Stimulated activated CD4-positive, alpha-beta T cell treated with anti-CD3 and anti-CD28 coated beads, Interleukin-12 subunit alpha, Interleukin-12 subunit beta, amount 100 ng/mL, for 24 hours (primary cell): Measurements from ENCODE around the gene ZNF644.
"Not testable (repeated sequence)": the region's sequence is repeated elsewhere in the genome, so short reads cannot be mapped to it uniquely, and the experiment has no call there.

ENCODE experiments used
- DNase-seq, 2 experiments: peaks; one replicate each; pipeline ENCODE4 v3.0.0-alpha.2; 2020; ENCODE audit warnings: low read depth in 2 of 2

Gene ZNF644

DNA sequence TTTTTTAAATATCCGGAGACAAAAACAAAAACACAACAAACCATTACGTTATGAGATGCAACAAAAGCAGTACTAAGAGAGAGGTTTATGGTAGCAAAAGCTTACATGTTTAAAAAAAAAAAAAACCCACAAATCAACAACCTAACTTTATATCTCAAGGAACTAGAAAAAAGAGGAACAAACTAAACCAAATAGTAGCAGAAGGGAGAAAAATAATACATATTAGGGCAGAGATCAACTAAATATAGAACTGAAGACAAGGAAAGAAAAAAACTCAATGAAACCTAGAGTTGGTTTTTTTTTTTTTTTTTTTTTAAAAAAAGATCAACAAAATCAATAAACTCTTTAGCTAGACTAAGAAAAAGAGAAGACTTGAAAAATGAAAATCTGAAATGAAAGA lies 34.9 kb downstream of the ZNF644 start:
- no peak for DNase-seq

DNA sequence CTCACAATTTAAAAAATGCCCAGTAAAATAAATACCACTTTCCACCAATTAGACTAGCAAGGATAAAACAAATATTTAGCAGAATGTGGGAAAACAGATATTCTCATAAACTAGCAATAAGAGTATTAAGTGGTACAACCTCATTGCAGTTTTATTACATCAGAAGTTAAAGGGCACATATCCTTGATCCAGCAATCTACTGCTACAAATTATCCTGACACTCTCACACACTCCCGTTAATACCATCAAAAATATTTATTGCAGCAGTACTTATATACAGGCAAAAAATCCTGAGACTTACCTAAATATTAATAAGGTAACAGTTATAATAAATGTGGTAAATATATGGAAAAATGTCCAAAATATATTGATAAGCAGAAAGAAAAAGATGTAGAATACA lies 44.3 kb downstream of the ZNF644 start:
- no peak for DNase-seq

DNA sequence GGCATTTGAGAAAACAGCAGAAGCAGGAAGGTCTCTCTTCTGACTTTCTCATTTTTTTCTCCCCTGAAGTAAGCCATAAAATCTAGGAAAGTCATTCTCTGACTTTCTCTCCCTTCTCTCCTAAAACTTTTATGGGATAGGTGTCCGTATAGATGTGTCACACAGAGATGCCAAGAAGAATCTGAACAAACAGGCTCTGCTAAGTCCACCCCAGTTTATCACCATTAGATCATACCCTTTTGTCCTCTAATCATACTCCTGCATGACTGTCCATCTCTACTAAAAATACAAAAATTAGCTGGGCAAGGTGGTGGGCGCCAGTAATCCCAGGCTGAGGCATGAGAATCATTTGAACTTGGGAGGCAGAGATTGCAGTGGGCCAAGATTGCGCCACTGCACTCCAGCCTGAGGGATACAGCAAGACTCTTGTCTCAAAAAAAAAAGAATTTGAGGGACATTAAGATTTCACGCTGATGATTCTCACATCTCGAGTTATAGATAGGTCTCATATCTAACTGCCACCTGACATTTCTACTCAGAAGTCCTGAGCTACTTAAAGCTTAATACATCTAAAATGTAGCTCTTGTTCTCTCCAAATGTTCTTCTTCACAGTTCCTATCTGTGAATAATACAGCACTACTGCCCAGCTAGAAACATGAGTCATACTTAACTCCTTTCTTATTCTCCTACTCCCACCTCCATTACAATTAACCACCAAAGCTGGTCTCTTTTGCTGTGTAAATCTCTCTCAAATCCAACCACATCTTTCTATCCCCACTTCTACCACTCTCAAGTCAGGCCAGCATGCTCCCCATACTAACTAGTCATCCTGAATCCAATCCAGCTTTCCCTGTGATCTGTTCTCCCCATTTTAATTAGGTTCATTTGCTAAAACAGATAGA lies 47.7 kb downstream of the ZNF644 start:
- DNase-seq: no peak

DNA sequence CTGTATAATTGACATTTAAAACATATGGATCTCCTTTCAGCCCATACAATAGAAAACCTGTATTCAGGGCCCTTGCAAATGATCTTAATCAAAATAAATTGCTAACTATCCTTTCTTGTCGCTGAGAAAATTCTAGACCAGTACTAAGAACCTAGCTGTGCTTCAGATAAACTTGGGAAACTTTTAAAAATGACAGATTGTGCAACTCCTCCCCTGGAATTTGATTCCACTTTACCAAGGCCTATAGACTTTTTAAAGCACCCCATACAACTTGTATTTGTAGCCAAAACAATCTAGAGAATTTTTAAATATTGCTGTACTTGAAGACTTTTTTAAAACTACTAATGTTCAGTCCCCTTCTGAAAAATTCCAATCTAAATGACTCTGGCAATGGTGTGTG lies 51.6 kb downstream of the ZNF644 start:
- no peak for DNase-seq

DNA sequence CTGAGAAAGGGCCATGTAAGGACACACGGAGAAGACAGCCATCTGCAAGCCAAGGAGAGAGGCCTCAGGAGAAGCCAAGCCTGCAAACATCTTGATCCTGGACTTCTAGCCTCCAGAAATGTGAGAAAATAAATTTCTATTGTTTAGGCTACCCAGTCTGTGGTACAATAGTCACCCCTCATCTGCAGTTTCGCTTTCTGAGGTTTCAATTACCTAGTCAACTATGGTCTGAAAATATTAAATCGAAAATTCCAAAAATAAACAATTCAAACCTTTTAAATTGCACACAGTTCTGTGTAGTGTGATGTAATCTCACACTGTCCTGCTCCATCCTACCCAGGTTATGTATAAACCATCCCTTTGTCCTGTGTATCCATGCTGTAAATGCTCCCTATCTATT lies 52.6 kb downstream of the ZNF644 start:
- no peak for DNase-seq

DNA sequence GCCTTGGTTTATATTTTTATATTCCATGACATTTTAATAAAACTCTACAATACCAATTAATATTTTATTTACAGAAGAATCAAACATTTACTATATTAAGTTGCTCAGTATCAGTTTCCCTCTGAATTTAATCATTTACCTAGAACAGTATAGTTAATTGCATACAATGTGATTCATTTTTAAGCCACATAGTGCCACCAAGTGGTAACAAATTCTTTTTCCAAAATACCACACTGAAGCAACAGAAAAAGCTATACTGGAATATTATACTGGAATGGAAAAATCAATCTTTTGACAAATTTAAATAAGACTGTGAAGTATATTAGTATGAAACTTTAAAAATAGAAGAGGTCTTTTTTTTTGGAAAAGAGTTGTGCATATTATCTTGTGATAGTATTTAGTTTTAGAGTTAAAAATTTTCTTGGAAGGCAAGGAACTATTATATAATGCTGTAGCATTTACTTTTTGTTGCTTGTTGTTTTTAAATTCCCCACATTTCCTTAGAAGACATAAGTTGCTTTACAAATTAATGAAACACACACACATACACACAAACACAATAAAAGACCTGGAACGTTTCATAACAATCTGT lies 57.3 kb downstream of the ZNF644 start:
- DNase-seq: no peak

DNA sequence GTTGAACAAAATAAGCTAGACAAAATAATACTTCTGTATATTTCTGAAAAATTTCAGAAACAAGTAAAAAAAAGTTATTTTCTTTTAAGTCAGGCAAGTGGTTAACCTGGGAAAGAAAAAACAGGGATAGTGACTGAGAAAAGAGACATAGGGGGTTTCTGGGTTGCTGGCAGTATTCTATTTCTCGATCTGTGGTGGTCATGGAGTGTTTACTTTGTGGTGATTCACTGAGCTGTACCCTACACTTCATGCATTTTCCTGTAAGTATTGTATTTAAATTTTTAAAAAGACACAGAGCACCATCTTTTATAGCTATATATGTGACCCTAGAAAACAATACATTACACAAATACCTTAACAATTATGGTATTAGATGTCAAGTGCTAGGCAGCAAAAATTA lies 58.2 kb downstream of the ZNF644 start:
- no peak for DNase-seq

DNA sequence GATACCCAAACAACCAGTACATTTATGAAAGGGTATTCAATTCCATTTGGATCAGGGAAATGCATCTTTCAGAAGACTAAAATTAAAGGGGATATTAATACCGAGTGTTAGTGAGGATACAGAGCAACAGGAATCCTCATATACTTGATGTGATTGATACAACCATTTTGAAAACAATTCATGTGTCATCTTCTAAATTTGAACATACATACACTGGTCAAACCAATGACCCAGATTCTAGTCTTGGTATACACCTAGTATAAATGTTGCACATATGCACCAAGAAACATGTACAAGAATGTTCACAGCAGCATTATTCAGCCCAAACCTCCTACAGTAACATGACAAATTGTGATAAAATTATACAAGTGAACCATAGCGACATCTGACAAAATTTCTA lies 58.6 kb downstream of the ZNF644 start:
- no peak for DNase-seq

DNA sequence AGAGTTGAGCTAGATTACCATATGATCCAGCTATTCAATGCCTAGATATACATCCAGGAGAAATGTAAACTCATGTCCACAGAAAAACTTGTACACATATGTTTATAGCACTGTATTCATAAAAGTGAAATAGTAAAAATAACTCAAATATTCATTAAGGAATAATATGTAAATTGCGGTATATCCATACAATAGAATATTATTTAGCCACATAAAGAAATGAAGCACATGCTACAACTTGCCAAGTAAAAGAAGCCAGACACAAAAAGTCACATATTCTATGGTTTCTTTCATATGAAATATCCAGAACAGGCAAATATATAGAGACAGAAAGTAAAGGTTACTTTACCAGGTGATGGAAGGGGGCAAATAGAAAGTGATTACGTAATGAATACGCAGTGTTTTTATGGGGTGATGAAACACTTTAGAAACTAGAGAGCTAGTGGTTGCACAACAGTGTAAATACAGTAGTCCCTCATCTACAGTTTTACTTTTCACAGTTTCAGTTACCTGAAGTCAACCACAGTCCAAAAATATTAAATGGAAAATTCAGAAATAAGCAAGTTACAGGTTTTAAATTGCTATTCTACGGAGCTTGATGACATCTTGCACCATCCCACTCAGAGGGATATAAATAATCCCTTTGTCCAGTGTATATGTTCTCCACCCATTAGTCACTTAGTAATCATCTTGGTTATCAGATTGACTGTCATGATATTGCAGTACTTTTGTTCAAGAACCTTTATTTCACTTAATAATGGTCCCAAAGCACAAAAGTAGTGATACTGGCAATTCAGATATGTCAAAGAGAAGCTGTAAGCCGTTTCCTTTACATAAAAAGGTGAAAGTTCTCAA lies 62.3 kb downstream of the ZNF644 start:
- no peak for DNase-seq

DNA sequence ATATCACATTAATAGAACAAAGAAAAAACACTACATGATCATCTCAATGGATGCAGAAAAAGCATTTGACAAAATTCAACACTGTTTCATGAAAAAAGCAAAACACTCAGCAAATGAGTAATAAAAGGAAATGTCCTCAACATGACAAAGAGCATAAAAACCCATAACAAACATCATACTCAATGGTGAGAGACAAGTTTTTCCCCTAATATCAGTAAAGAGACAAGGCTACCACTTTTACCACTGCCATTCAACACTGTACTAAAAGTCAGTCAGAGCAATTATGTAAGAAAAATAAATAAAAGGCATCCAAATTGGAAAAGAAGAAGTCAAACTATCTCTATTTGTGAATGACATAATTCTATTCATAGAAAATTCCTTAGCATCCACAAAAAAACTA lies 64.3 kb downstream of the ZNF644 start:
- no peak for DNase-seq

DNA sequence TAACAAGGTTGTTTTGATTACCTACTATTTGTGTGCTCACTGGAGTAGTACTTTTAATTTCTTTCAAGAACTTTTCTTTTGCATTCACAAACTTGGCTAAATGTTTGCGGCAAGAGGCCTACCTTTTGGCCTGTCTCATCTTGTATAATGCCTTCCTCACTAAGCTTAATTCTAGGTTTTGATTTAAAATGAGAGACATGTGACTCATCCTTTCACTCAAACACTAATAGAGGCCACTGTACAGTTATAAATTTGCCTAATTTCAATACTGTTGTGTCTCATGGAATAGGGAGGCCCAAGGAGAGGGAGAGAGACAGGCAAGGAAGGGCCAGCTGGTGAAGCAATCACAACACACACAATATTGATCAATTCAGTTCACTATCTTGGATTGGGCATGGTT lies 66.1 kb downstream of the ZNF644 start:
- no peak for DNase-seq

DNA sequence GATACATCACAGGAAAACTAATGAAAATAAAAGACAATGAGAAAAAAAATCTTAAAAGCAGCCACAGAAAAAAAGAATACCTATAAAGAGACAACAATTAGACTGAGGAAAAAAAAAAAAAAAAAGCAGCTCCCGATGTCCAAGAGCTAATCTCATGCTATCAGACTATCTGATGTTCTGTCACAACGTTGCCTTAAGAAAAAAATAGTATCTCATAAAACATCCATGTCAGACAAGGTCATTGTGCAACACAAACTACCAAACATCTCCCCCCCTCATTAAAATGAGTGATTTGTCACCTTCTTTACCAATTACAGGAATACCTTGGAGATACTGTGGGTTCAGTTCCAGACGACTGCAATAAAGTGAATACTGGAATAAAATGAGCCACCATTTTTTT lies 68.9 kb downstream of the ZNF644 start:
- DNase-seq: no peak

DNA sequence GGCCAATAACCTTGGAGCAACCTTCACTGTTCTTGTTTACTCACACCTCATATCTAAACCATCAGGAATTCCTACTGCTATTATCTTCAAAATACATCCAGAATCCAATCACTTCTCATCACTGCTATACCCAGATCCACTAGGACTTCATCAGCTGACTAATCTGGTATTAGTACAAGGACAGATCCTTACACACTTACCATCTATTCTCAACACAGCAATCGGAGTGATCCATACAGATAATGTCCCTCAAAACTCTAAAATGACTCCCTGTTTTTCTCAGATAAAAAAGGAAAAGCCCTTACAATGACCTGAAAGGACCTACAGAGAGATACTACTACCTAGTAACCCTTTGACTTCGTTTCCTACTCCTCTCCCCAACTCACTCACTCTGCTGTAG lies 70.8 kb downstream of the ZNF644 start:
- no peak for DNase-seq

DNA sequence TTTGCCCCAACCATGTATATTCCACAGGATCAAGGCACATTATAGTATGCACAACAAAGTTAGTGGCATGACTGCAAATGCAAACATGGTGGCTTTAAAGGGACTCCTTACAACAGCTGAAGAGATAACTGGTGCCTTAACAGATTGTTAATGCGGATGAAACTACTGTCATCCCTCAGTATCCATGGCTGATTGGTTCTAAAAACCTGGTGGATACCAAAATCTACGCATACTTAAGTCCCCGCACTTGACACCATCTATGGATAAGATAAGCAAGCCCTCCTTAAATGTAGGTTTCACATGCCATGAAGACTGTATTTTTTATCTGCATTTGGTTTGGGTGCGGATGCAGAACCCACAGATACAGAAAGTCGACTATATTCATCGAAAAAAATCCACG lies 73.5 kb downstream of the ZNF644 start:
- DNase-seq: no peak

DNA sequence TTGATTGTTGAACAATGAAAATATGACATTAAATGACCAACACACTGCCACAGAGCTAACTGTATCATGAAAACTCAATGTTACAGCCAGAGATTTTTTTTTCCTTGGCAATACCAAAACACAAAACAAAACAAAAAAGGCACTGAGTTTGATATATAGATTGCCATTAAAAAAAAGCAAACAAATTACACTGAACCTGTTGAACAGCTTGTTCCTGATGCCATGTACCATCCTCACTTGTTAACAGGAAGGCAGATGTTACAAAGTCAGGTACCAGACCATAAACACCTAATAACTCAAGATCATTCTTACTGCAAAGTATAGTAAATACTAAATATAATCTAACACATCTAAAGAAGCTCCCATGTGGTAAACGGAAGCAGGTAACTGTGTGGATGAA lies 75.2 kb downstream of the ZNF644 start:
- DNase-seq: no peak

DNA sequence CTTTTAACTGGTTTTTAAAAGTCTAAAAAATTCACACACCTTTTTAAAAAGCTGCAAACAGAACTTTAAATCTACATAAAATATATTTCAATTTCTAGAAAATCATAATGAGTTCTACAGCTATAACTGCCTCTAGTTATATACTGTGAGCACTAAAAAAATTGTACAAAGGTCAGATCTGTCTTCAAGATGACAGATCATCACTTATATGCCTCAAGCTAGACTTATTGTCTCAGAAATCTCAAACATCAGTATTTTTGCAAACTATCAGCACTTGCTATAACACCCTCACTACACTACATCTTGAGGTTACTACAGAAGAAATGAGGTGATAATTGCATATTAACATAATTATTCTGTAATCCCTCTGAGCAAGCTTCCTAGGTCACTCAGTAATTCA lies 76.5 kb downstream of the ZNF644 start:
- DNase-seq: no peak

DNA sequence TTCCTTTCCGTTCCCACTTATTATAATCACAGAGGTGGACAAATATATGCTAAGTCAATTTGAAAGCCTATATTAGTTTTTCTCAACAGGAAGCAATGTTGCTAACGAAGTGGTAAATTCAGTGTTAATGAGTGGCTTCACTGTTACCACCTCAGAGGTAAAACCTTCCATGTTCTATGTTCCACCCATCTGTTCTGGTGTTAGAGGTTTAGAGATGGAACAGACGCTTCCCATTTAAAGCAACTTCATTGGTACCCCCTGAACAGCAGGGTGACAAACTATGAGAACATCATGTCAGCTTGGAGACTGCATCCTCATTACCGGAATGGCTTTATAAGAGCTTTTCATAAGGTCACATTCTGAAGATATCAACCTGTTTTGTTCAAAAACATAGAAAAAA lies 77.9 kb downstream of the ZNF644 start:
- no peak for DNase-seq

DNA sequence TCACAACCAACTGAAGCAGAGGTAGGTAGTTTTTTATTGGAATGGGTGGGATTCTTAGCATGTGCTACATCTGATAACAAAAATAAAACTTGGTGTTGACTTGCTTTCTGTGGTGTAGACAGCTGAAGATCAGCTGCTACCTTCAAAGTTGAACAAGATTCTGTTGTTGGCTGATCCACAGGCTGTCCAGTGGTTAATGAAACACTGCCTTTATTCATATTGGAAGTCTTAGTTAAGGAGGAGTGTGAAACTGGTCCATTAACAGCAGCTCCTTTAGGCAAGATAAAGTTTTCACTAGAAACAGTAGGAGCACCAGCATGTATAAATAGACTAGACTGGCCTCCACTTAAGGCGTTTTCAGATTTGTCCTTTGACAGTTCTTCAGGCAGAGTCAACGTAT lies 81.1 kb downstream of the ZNF644 start:
- DNase-seq: no peak

DNA sequence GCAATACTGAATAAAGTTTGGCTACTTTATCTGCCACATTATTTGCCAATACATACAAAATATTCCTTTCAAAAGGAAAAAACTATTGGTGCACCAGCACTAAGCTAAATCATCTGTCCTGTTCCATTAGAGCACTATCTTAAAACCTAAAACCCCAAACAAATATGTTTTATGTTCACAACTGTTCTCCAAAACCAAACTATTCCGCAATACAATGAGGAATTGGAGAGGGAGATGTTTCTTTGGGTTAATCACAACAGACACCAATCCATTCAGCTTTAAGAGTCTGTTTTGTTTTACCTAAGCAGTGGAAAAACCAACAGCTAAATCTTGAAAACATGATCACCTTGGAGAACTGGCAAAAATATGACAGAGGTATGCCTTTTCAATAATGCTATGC lies 85.1 kb downstream of the ZNF644 start:
- DNase-seq: no peak

DNA sequence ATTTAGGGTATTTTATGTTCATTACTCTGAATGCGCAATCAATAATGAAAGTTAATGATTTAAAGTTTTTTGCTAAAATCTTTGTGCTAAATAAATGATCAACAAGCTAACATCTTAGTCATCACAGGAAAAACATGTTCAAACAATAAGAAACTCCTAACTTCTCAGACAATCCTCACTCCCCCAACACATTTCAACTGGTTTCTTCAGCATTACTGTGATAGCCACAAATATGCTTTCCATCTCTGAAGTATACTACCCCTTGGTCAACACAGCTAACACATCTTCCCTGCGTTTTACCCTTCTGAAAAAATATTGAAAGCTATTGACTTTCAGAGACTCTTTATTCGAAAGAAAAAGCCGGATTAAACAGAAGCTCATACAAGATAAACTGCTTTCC lies 85.8 kb downstream of the ZNF644 start:
- DNase-seq: no peak

DNA sequence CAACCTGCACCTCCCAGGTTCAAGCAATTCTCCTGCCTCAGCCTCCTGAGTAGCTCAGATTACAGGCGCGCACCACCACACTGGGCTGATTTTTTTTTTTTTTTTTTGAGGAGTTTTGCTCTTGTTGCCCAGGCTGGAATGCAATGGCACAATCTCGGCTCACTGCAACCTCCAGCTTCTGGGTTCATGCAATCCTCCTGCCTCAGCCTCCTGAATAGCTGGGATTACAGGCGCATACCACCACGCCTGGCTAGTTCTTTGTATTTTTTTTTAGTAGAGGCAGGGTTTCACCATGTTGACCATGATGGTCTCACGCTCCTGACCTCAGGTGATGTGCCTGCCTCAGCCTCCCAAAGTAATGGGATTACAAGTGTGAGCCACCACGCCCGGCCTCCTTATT lies 93.6 kb downstream of the ZNF644 start:
- DNase-seq: not testable (repeated sequence)

DNA sequence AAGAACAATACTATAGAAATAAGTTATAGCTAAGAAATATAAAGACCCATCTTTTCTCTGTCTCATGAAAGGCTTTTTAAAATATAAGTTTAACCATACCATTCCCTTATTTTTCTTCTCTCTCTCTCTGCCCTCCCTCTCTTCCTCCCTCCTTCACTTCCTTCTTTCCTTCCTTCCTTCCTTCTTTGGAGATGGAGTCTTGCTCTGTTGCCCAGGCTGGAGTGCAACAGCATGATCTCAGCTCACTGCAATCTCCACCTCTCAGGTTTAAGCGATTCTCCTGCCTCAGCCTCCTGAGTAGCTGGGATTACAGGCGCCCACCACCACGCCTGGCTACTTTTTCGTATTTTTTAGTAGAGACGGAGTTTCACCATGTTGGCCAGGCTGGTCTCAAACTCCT lies 94.2 kb downstream of the ZNF644 start:
- not testable (repeated sequence) for DNase-seq

DNA sequence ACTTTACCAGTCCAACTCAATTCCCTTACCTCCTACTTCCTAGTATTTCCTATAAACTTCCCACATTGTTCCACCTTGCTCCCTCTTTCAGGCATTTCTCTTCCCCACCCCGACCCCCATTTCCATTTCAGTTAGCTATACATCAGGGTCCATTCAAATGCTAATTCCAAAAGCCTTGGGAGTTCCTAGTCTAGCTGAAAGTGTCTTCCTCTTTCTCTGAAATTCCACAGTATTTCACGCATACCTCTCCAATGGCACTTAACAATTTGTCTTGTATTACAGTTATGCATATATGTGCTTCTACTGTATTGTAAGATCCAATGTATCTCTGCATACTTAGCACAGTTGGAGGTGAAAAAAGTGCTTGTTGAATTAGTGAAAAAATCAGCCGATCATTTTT lies 94.9 kb downstream of the ZNF644 start:
- DNase-seq: no peak
